GM19043 (cell line): ENCODE measurements around the gene SIX5.
"Not testable (repeated sequence)": the region's sequence is repeated elsewhere in the genome, so short reads cannot be mapped to it uniquely, and the experiment has no call there.

ENCODE experiments used
- ATAC-seq: cut with Tn5 transposase; IDR thresholded peaks from one replicate; pipeline ENCODE4 v1.9.1; 2021; ENCODE audit warnings: low read depth; ENCODE audit not compliant: unreplicated experiment

The SIX5 gene

DNA sequence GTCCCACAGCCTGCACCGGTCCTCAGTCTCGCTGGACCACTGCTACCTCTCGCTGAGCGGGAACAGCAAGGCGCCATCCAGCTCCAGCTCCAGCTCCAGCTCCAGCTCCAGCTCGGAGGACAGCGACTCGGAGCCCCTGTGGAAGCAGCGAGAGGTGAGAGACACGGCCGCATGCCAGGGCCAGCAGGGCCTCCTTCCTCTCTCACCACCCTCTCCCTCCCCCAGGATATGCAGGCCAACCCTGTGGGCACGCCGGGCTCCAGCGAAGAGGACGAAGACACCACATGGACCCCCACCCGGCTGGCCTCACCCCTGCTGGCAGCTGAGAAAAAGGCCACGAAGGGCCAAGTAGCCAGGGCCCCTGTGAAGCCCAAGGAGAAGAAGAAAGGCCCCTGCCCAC lies 7.3 kb downstream of the SIX5 start:
- ATAC-seq, result no peak

DNA sequence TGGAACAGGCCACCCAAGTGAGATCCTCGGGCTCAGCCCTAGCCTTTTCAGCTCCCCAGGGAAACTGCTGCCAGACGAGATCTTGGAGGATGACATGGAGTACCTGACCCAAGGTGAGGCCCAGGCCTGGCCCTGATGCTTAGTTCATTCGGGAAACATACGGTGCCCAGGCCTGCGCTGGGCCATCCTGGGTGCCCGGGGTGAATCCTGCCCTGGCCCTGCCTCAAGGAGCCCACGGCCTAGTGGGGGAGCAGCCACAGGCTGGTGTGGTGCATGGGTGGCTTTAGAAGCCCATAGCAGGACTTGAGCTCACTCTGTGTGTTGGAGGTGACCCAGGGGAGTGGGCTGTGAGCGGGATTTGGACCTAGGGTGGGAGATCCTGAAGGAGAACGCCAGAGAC lies 10.1 kb downstream of the SIX5 start:
- no peak for ATAC-seq

DNA sequence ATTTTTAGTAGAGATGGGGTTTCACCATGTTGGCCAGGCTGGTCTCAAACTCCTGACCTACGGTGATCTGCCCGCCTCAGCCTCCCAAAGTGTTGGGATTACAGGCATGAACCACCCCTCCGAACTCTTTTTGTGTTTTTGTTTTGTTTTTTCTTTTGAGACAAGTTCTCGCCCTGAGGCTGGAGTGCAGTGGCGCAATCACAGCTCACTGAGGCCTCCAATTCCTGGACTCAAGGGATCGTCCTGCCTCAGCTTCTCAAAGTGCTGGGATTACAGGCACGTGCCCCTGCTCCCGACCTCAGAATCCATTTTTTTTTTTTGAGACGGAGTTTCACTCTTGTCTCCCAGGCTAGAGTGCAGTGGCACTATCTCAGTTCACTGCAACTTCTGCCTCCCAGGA lies 11.4 kb downstream of the SIX5 start:
- no peak for ATAC-seq

DNA sequence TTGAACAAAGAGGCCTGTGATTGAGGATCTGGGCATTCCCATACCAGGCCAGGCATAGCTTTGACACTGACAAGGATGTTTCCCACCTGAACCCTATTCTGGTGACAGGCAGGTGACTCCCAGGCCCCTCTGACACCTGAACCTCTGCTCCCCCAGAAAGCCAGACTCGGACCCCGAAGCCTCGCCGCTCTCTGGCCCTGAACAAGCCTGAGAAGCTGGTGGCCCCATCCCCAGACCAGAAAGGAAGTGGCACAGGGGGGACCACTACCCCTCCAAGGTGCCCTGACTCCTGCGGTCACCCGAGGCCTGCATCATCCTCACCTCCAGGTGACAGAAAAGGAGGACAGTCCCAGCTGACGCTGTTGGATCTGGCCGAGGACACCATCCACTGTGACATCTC lies 14.7 kb downstream of the SIX5 start:
- no peak for ATAC-seq

DNA sequence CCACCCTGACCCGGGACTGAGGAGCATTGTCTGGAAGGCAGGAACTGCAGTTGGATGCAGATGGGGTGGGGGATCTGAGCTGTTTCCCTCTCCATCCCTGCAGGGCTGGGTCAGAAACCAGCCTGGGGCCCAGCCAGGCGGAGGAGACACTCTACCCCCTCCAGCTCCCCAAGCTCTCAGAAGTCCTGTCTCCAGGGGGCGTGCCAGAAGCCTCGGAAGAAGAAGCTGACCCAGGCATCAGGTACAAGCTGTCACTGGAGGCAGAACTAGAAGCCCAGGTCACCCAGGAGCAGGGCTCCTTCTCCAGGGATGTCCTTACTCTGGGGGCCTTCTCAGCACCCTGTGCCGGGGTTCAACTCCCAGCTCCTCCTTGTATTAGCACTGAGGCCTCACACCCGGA lies 15.5 kb downstream of the SIX5 start:
- ATAC-seq, result no peak

DNA sequence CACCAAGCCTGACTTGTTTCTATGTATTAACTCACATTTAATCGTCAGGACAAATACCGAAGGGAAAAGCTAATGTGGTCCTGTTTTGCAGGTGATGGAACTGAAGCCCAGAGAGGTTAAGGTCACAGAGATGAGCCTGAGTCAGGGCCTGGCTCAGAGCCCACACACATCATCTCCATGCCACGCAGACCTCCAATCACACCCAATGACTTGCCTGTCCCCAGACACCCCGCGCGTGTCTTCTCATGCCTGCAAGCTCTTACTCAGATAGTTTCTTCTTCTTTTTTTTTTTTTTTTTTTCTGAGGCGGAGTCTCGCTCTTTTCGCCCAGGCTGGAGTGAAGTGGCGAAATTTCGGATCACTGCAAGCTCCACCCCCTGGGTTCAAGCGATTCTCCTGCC lies 16.4 kb downstream of the SIX5 start:
- no peak for ATAC-seq

DNA sequence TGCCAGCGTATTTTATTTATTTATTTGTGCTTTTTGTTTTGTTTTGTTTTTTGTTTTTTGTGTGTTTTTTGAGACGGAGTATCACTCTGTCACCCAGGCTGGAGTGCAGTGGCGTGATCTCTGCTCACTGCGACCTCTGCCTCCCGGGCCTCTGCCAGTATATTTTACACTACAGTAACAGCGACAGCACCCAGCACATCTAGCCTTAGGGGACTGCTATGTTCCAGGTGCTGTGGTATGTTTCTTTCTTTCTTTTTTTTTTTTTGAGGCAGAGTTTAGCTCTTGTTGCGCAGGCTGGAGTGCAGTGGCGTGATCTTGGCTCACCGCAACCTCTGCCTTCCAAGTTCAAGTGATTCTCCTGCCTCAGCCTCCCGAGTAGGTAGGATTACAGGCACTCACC lies 17.6 kb downstream of the SIX5 start:
- not testable (repeated sequence) for ATAC-seq

DNA sequence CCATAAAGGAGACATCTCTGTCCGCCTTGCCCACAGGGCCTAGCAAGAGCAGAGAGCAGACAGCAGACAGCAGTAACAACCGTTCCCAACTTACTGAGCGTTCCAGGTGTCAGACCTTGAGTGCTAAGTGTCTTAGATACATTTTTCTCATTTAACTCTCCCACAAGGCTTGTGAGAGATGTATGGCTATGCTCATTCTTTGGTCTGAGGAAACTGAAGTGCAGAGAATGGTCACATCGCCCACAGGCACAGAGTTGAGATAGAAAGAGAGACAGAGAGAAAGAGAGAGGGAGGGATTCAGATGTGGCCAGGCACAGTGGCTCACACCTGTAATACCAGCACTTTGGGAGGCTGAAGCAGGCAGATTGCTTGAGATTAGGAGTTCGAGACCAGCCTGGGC lies 21.5 kb downstream of the SIX5 start:
- ATAC-seq, result no peak

DNA sequence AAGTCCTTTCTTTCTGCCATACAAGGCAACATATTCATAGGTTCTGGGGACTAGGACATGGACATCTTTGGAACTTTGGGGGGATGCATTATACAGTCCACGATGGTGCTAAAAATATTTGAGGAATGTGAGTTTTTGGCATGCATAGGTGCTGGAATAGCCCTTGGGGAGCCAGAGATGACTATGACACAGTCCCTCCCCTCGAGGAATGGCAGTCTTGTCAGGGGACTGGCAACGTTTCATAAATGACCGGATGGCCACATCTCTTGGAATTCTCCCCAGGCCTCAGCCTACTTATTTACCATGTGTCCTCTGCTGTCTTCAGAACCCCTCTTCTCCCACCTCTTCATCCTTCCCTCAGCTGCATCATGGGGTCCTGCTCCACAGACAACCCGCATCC lies 22.2 kb downstream of the SIX5 start:
- ATAC-seq, result no peak

DNA sequence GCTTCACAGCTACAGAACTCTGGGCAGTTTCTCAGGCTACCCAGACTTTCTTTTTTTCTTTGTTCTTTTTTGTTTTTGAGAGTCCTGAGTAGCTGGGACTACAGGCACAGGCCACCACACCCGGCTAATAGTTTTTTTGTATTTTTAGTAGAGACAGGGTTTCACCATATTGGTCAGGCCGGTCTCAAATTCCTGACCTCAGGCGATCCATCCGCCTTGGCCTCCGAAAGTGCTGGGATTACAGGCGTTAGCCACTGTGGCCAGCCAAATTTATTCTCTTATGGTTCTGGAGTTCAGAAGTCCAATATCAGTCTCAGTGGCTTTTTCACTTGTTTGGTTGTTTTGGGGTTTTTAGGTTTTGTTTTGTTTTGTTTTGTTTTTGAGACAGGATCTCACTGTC lies 23.4 kb downstream of the SIX5 start:
- no peak for ATAC-seq

DNA sequence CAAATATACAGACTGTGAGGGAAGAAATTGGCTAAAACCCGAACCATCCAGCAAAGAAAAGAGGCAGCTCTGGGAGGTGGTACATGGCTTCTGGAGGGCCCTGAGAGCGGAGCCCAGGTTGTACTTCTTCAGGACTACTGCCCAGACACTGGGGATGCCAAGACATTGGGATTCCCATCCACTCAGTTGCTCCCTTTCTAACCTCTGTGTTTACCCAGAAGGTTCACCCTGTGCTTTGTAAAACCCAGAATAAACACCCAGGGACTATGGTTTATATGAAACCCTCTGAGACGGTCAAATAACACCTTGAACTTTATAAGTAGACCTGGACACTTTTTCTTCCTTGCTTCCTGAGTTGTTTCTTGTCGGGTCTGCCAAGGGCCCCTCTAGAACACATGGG lies 26.1 kb downstream of the SIX5 start:
- no peak for ATAC-seq

DNA sequence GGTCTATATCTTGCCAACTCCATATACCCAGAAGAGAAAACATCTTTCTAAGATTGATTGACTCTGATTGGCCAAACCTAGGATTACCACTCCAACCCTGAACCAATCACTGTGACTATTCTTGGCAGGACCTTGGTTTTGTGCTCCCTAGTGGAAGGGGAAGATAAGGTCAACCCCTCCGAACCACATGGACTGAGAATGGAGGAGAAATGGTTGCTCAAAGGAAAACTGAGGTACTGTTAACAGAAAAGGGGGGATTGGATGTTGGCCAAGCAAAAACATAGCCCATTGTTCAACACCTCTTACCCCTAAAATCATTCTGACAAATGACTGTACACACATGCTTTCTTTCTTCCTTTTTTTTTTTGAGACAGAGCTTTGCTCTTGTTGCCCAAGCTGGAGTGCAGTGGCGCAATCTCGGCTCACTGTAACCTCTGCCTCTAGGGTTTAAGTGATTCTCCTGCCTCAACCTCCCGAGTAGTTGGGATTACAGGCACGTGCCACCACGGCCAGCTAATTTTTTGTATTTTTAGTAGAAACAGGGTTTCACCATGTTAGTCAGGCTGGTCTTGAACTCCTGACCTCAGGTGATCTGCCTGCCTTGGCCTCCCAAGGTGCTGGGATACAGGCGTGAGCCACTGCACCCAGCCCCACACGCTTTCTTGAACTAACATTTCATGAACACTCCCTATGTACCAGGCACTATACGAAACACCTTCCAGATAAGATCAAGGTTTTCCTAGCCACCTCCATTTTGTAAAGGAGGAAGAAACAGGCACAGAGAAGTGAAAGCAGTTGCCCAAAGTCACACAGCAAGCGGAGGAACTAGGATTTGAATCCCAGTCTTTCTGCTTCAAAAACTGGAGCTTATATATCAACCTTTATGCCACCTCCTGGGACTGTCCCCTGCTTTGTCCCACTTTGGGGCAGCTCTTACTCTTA lies 29.3 kb downstream of the SIX5 start:
- ATAC-seq, result no peak

DNA sequence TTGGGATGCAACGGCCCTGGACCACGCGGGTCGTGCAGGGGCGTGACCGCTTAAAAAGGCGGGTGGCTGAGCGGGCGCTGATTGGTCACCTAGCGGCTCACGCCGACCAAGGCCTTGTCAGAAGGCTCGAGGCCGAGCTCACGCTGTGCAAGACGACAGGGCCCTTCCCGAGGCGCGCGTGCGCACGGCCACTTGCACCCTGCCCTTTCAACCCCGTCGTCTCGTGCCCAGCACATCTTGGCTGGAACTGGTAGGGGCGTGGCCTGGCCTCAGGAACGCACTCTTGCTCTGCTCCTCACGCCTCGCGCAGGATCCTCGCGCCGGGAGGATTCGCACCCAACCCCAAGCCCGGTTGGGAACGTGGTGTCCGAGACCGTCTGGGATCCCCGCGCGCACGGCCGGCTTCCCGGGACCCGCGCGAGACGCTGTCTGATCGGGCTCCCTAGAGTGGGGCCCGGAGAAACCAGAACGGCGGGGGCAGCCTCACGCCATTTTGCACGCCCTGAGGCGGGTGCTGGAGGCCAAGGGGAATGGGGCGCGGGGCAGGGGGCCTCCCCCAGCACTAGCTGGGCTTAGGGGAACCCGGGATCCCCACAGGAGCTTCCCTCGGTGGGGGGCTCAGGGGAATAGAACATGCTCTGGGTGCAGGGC lies 35.8 kb downstream of the SIX5 start, which contains the start of gene MEIOSIN:
TSS of gene MEIOSIN (plus strand) at position 280 of the 651 bp plus-strand sequence. CDS start 1,938 bp downstream, outside the sequence.
- no peak for ATAC-seq

DNA sequence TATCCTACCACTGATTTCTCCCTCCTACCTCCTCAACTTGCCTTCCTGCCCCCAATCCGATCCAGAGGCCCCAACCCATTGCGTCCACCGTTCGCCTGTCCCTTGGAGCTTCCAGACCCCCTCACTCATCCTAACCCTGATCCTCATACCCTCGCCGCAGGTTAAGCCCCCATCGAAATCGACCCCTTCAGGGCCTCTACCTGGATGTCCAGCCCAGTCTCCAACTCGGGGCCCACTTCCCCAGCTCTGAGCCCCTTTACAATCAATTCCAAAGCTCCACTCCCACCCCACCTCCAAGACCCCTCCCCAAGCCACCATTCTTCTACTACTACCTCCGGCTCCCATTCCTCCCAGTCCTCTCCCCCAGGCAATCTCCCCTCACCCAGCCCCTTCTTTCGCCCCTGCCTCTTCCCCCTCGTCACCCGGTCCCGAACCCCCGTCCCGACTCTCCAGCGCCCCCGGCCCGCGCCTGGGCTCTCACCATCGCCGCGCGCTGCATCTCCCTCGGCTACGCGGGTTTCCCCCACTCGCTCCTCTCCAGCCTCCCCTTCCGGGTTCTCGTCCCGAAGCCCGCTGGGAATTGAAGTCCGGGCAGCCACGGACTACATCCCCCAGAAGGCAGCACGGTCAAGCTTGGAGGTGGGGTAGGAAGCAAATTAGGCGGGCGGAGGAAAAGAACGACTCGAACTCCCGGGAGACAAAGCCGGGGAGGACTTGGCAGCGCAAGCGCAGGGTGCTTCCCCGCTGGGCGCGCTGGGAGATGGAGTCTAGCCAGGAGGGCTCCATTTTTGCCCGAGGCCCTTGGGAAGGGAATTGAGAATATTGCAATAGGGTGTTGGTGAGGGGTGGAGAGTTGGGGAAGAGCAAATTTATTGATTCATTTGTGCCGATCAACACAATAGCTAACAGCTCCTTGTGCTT lies 38.4 kb downstream of the SIX5 start, which contains the start of gene FBXO46:
TSS of gene FBXO46 (minus strand) at position 529 of the 921 bp plus-strand sequence. CDS start 17,401 bp downstream, outside the sequence.
- peak; percentile 83 for ATAC-seq

DNA sequence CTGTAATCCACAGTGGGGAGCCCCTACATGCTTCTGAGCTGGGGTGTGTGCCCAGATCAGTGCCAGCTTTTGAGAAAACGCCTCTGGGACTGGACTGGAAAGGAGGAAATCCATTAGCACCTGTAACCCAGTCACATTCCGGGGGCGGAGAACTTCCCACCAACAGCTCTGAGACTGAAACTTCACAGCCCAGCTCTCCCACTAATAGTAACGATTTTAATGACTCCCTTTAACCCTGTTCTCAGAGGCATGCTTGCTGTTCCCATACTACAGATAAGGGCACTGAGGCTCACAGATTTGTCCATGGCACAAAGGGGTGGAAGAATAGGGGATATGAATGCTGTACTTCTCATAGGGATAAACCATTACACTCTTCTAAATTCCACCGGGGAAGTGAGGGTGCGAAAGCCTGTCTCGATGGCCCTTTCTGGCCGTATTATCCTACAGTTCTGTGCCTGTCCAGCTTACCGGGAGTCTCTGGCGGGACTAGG lies 39.2 kb downstream of the SIX5 start:
- no peak for ATAC-seq

DNA sequence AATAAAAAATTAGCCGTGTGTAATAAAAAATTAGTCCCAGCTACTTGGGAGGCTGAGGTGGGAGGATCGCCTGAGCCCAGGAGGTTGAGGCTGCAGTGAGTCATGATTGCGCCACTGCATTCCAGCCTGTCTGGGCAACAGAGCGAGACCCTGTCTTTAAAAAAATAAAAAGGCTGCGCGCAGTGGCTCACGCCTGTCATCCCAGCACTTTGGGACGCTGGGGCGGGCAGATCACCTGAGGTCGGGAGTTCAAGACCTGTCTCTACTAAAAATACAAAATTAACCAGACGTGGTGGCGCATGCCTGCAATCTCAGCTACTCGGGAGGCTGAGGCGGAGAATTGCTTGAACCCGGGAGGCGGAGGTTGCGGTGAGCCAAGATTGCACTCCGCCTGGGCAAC lies 40.4 kb downstream of the SIX5 start:
- not testable (repeated sequence) for ATAC-seq

DNA sequence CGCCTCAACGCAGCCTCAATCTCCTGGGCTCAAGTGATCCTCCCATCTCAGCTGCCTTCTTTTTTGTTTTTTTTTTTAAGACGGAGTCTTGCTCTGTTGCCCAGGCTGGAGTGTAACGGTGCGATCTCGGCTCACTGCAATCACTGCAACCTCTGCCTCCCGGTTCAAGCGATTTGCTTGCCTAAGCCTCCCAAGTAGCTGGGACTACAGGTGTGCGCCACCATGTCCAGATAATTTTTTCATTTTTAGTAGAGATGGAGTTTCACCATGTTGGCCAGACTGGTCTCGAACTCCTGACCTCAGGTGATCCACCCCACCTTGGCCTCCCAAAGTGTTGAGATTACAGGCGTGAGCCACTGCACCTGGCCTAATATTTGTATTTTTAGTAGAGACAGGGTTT lies 49.0 kb downstream of the SIX5 start:
- not testable (repeated sequence) for ATAC-seq

DNA sequence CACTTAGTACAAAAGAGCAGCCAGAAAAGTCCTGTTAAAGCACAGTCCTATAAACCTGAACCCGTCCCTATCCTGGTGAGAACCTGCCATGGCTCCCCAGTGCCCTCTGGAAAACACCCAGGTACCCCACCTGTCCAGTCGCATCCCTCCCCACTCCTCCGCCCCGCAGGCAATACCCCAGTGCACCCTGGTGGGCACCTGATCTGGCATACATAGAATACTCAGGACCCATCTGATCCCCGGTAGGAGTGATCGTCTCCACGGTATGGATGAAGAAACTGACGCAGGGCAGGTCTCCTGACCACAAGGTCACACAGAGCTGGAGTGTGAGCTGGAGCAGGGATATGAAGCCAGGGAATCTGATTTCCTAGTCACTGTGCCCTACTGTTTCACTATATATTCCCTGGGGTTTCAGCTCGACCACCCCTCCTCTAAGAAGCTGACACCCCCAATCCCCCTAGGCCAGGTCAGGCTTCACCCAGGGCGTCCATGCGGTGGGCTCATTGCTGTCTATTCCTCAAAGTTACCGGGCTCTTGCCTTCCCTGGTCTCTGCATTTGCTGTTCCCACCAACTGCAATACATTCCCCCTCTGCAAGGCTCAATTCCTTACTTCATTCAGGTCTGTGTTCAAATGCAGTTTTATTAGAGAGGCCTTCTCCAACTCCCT lies 50.9 kb downstream of the SIX5 start:
- no peak for ATAC-seq

DNA sequence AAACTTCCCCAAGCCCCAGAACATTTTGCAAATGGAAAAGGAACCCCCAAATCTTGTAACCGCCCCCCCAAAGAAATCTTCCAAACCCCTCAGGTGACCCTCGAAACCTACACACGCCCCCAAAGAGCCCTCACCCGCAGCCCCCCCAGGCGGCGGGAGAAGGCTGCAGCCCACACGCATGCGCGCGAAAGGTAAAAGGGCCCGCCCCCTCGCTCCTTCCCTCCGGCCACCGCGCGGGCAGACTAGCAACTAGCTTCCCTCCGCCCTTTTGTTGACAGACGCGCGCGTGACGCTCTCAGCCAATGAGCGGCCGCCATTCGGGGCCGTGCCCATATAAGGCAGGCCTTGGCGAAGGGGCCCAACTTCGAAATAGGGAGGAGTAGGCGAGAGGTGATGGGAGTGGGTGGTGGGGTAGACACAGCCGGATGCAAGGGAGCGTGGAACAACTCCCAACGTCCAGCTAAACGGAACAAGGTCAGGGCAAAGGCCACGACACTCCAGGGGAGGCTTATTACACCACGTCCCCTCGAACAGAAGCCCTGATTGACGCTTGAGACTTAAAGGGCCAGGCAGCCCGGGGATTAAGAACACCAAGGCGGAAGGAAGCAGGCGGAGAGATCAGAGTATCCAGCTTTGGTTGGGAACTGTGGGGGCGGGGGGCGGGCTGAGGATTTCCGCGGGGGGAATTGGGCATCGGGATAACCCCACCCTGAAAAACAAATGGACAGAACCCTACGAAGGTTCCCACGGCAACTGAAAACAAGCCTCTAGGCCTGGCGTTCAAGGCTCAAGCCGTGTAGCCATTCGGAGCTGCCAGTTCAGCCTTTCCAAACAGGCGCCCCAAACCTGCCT lies 51.7 kb downstream of the SIX5 start:
- ATAC-seq, result peak; percentile 94
